Eye (tissue), 1 donor: Measurements from ENCODE around the gene PLIN1.

ENCODE experiments used
- DNase-seq: peaks from one replicate; pipeline ENCODE4 v3.0.0-alpha.2; 2015

Gene PLIN1

GRCh38 chr15:89652131-89652530, 27.0 kb downstream of the PLIN1 start:
- no peak for DNase-seq

GRCh38 chr15:89649716-89650115, 29.5 kb downstream of the PLIN1 start:
- no peak for DNase-seq

- DNase-seq = no peak
Measured at GRCh38 chr15:89649013-89649625, 30.0 kb downstream of the PLIN1 start.

GRCh38 chr15:89648106-89649012, 30.8 kb downstream of the PLIN1 start:
- no peak for DNase-seq

GRCh38 chr15:89647191-89647851, 31.8 kb downstream of the PLIN1 start:
- DNase-seq = peak; percentile 82

GRCh38 chr15:89646416-89647141, 32.6 kb downstream of the PLIN1 start:
- no peak for DNase-seq

GRCh38 chr15:89645680-89646079, 33.5 kb downstream of the PLIN1 start:
- no peak for DNase-seq

GRCh38 chr15:89642106-89642505, 37.1 kb downstream of the PLIN1 start:
- DNase-seq = no peak

- DNase-seq = no peak
Measured at GRCh38 chr15:89641053-89641452, 38.1 kb downstream of the PLIN1 start.

GRCh38 chr15:89640245-89640644, 38.9 kb downstream of the PLIN1 start:
- no peak for DNase-seq

- DNase-seq = no peak
Measured at GRCh38 chr15:89633585-89633984, 45.6 kb downstream of the PLIN1 start.

- no peak for DNase-seq
Measured at GRCh38 chr15:89632563-89633430, 46.4 kb downstream of the PLIN1 start.

GRCh38 chr15:89631902-89632264, 47.3 kb downstream of the PLIN1 start:
- no peak for DNase-seq

- DNase-seq = no peak
Measured at GRCh38 chr15:89630974-89631901, 47.9 kb downstream of the PLIN1 start.

- no peak for DNase-seq
Measured at GRCh38 chr15:89630260-89630659, 48.9 kb downstream of the PLIN1 start.

- no peak for DNase-seq
Measured at GRCh38 chr15:89629829-89630228, 49.3 kb downstream of the PLIN1 start.

- DNase-seq = no peak
Measured at GRCh38 chr15:89628806-89629715, 50.1 kb downstream of the PLIN1 start.

GRCh38 chr15:89628301-89628700, 50.9 kb downstream of the PLIN1 start:
- DNase-seq = no peak

- no peak for DNase-seq
Measured at GRCh38 chr15:89627256-89627970, 51.8 kb downstream of the PLIN1 start.
